Sigmoid colon (tissue), 7 donors: Measurements from ENCODE around the gene RPL22. TPM values are rescaled to one million over a fixed set of nuclear protein-coding genes. Genes with fewer than 3 reads are reported as not detected.

Experiments
- DNase-seq: peaks from one replicate; pipeline ENCODE4 v3.0.0-alpha.2; 2019
- H3K27ac ChIP-seq, 4 donors: fragments of 200-600 bp; sonication (generic); one replicate each; pipeline ENCODE4 v1.5.1; 2016 to 2019; ENCODE audit warnings: mild to moderate bottlenecking in 1 of 4
- H3K27me3 ChIP-seq, 3 donors: fragments of 200-600 bp; sonication (generic); one replicate each; pipeline ENCODE4 v1.5.1; 2019; ENCODE audit warnings: mild to moderate bottlenecking in 1 of 3
- H3K36me3 ChIP-seq, 4 donors: fragments of 200-600 bp; sonication (generic); one replicate each; pipeline ENCODE4 v1.5.1; 2016 to 2019
- H3K4me1 ChIP-seq, 4 donors: fragments of 200-600 bp; sonication (generic); one replicate each; pipeline ENCODE4 v1.5.1; 2017 to 2019
- H3K4me3 ChIP-seq, 4 donors: fragments of 200-600 bp; sonication (generic); one replicate each; pipeline ENCODE4 v1.5.1; 2017 to 2019; ENCODE audit warnings: mild to moderate bottlenecking in 2 of 4, moderate library complexity in 1 of 4
- H3K9me3 ChIP-seq, 4 donors: fragments of 200-600 bp in 3 of 4; sonication (generic) in 3 of 4; one replicate each; pipeline versions ENCODE4 v1.5.1 to v1.6.1; 2013 to 2019
- EP300 ChIP-seq, 4 donors: sonication (generic); formaldehyde crosslinking; IDR thresholded peaks; one replicate each; pipeline ENCODE4 v1.6.1; 2017; ENCODE audit warnings: antibody characterized with exemption in 4 of 4
- POLR2A ChIP-seq, 2 donors: fragments of 450-650 bp; IDR thresholded peaks; one replicate each; pipeline ENCODE4 v1.6.1; 2016; ENCODE audit warnings: antibody characterized with exemption in 2 of 2, mild to moderate bottlenecking in 2 of 2, moderate library complexity in 2 of 2
- POLR2AphosphoS5 ChIP-seq, 4 donors: sonication (generic); formaldehyde crosslinking; IDR thresholded peaks; one replicate each; pipeline ENCODE4 v1.6.1; 2017; ENCODE audit warnings: antibody characterized with exemption in 4 of 4
- WGBS, 2 donors: extraction: QIAGEN DNeasy Blood & Tissue Kit; methylation state at CpG; one replicate each; pipeline ENCODE4 v1.1.7; 2013; 5-methylcytosine and 5-hydroxymethylcytosine counted together
- intact Hi-C: fragments of 100-400 bp; cut with DNase I; formaldehyde crosslinking; loops from one replicate; pipeline ENCODE4 v1.15.1; 2023
- polyA plus RNA-seq, 3 donors: library from polyadenylated mRNA; stranded (reverse); fragments of 200-250 nt; gene quantifications; one replicate each; pipeline ENCODE4 v1.2.3, GENCODE V29; 2013
- total RNA-seq, 4 donors: library from RNA; depleted of rRNA; stranded (reverse); fragments of >200 nt; gene quantifications; one replicate each; pipeline ENCODE4 v1.1.0, GENCODE V29; 2016
- TF ChIP-seq, protein P1 (sequence below), 4 experiments: fragments of 450-650 bp in 3 of 4; fragments of 200-600 bp in 1 of 4; IDR thresholded peaks; one replicate each; pipeline ENCODE4 v1.5.1; 2016 to 2019; ENCODE audit warnings: antibody characterized with exemption in 4 of 4, mild to moderate bottlenecking in 3 of 4, moderate library complexity in 2 of 4
- donor health status: healthy with polysubstance abuse.
- donor health status: Bipolar disorder and iron deficiency.
- donor health status: healthy.

Gene RPL22
- total and polyA plus RNA-seq, 7 donors: 166 to 443 (median 267) TPM

DNA sequence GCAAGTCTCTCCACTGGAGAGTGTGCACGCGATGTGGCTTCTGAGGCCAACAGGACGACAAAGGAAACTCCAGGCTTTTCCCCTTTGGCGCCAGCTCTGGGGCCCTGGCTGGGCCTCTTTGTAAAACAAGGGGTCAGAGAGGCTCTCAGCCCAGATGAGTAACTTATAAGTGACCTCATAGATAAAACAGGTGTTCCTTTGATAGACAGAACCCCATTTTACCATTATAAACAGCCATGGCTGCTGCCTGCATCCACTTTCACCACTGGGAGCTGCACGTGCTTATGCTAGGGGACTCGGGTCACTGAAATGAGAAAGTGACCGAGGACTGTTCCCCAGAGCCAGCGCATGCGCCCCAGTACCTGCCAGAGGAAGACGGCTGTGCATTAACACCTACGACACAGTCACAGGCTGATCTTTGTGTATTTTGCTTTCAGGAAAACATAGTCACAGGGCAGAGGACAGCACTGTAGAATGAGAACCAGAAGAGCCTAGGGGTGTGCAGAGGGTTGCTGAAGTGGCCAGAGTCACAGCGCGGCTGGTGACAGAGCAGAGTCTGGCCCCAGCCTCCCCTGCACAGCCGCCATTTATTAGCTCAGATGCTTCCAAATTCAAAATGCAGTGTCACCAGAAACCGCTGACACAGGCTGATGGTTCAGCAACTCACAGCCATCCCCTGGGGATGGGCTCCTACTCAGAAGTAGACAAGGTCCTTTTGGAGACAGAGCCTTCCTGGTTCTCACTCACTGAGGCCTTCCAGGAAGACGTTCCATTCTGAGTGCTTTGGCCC lies 19.2 kb upstream of the RPL22 start:
- Histone ChIP-seq H3K4me1 (no peaks in the 10 kb centered on the region), H3K4me3 (no peak overlapping the region), H3K27ac (no peak overlapping the region), H3K9me3 (no peaks in the 10 kb centered on the region), H3K27me3 (no peaks in the 10 kb centered on the region), H3K36me3 (peaks cover 1 to 33% (median 7%) of the 10 kb centered on the region in 4 donors)
- DNase-seq: no peak
- TF ChIP-seq, protein P1, sequence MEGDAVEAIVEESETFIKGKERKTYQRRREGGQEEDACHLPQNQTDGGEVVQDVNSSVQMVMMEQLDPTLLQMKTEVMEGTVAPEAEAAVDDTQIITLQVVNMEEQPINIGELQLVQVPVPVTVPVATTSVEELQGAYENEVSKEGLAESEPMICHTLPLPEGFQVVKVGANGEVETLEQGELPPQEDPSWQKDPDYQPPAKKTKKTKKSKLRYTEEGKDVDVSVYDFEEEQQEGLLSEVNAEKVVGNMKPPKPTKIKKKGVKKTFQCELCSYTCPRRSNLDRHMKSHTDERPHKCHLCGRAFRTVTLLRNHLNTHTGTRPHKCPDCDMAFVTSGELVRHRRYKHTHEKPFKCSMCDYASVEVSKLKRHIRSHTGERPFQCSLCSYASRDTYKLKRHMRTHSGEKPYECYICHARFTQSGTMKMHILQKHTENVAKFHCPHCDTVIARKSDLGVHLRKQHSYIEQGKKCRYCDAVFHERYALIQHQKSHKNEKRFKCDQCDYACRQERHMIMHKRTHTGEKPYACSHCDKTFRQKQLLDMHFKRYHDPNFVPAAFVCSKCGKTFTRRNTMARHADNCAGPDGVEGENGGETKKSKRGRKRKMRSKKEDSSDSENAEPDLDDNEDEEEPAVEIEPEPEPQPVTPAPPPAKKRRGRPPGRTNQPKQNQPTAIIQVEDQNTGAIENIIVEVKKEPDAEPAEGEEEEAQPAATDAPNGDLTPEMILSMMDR (IDR thresholded peaks at IDR 0.05): no peak
- TF ChIP-seq POLR2A (IDR thresholded peaks at IDR 0.05): no peak
- no peak for TF ChIP-seq POLR2AphosphoS5 (IDR thresholded peaks at IDR 0.05)
- no peak for TF ChIP-seq EP300 (IDR thresholded peaks at IDR 0.05)
- 86 to 91% methylated on average over 16 of the region's 16 CpGs for WGBS, 2 donors
- intact Hi-C loops: no loop called here

DNA sequence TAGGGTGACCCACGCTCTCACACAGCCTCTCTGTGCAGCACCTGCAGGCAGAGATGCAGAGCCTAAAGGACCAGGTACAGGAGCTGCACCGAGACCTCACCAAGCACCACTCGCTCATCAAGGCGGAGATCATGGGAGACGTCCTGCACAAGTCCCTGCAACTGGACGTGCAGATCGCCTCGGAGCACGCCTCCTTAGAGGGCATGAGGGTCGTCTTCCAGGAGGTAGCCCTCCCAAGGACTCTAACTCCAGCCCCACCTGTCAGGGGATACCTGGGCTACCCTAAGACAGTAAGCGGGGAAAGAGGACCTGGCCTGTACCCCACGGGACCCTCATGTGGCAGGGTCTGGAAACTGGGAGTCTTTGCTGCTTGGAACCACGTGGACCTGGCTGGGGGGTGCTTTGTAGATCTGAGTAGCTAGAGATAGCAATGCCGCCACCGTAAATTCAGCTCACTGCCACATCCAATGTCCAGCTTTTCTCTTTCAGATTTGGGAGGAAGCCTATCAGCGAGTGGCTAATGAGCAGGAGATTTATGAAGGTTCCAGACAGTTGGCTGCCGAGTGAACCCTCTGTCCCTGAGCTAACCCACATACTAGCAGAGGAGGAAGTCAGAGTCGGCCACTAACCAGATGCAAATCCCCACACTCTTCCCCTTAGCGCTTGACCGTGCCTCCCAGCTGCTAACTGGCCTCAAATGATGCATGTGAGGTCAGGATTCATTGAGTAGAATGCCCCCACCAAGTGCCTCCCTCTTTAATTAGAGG lies 13.0 kb upstream of the RPL22 start:
- WGBS, 2 donors: 71 to 88% methylated on average over 20 of the region's 20 CpGs
- intact Hi-C loops: no loop called here
- Histone ChIP-seq H3K27me3 (no peaks in the 10 kb centered on the region), H3K27ac (no peak overlapping the region), H3K4me1 (peaks cover 0 to 22% (median 13%) of the 10 kb centered on the region in 4 donors), H3K4me3 (no peak overlapping the region), H3K9me3 (no peaks in the 10 kb centered on the region), H3K36me3 (peaks cover 0 to 18% (median 0%) of the 10 kb centered on the region in 4 donors)
- DNase-seq: no peak
- no peak for TF ChIP-seq POLR2A (IDR thresholded peaks at IDR 0.05)
- no peak for TF ChIP-seq EP300 (IDR thresholded peaks at IDR 0.05)
- TF ChIP-seq, protein P1 (IDR thresholded peaks at IDR 0.05): no peak
- TF ChIP-seq POLR2AphosphoS5 (IDR thresholded peaks at IDR 0.05): no peak

GRCh38 chr1:6211731-6212130 lies 12.3 kb upstream of the RPL22 start:
- DNase-seq: no peak
- H3K4me1 ChIP-seq: peaks cover 0 to 29% (median 19%) of the 10 kb centered on the region in 4 donors
- H3K36me3 ChIP-seq: peaks cover 0 to 18% (median 0%) of the 10 kb centered on the region in 4 donors
- intact Hi-C loops: no loop called here
- no peak overlapping the region for H3K4me3 ChIP-seq
- H3K9me3 ChIP-seq: no peaks in the 10 kb centered on the region
- no peak overlapping the region for H3K27ac ChIP-seq
- 92% methylated on average over 16 of the region's 16 CpGs for WGBS, 2 donors
- TF ChIP-seq POLR2A (IDR thresholded peaks at IDR 0.05): no peak
- TF ChIP-seq, protein P1 (IDR thresholded peaks at IDR 0.05): no peak
- TF ChIP-seq POLR2AphosphoS5 (IDR thresholded peaks at IDR 0.05): no peak
- no peak for TF ChIP-seq EP300 (IDR thresholded peaks at IDR 0.05)
- no peaks in the 10 kb centered on the region for H3K27me3 ChIP-seq

GRCh38 chr1:6210591-6211355 lies 11.4 kb upstream of the RPL22 start:
- H3K36me3 ChIP-seq: peaks cover 0 to 13% (median 0%) of the 10 kb centered on the region in 4 donors
- intact Hi-C loops: no loop called here
- no peak for DNase-seq
- no peaks in the 10 kb centered on the region for H3K9me3 ChIP-seq
- no peak overlapping the region for H3K4me3 ChIP-seq
- H3K27ac ChIP-seq: no peak overlapping the region
- TF ChIP-seq POLR2A (IDR thresholded peaks at IDR 0.05) (no peak), EP300 (IDR thresholded peaks at IDR 0.05) (no peak), POLR2AphosphoS5 (IDR thresholded peaks at IDR 0.05) (no peak)
- TF ChIP-seq, protein P1 (IDR thresholded peaks at IDR 0.05): no peak
- no peaks in the 10 kb centered on the region for H3K27me3 ChIP-seq
- H3K4me1 ChIP-seq: peaks cover 0 to 38% (median 29%) of the 10 kb centered on the region in 4 donors
- WGBS, 2 donors: 95 to 96% methylated on average over 29 of the region's 29 CpGs
